22Rv1 (cell line): Measurements from ENCODE around the gene NFKBIE.

Experiments
- CTCF ChIP-seq: fragments of 450-650 bp; IDR thresholded peaks from 2 replicates; pipeline ENCODE4 v1.5.1; 2017; ENCODE audit warnings: mild to moderate bottlenecking
- ZFX ChIP-seq: fragments of 450-650 bp; IDR thresholded peaks from 2 replicates; pipeline ENCODE4 v1.6.1; 2017; ENCODE audit warnings: antibody characterized with exemption, borderline replicate concordance

- TF ChIP-seq CTCF (no peak), ZFX (no peak)
These were observed 35.0 kb upstream of the NFKBIE start for GRCh38 chr6:44300292-44300823.
